Measurements from ENCODE around the gene OR2F1.

Gene OR2F1

GRCh38 chr7:143960813-143961610, 6.4 kb downstream of the OR2F1 start:
- Mint-ChIP-seq H3K9me3 (no peaks in the 10 kb centered on the region), H3K36me3 (ENCODE audit: low read depth) (no peaks in the 10 kb centered on the region), H3K4me3 (no peak overlapping the region), H3K27ac (no peak overlapping the region), H3K27me3 (ENCODE audit: low read depth, poor library complexity) (peaks cover 14% of the 10 kb centered on the region), H3K4me1 (no peaks in the 10 kb centered on the region)
- TF ChIP-seq CTCF (IDR thresholded peaks at IDR 0.05) = no peak
- no peak for DNase-seq

GRCh38 chr7:143965280-143965679, 10.6 kb downstream of the OR2F1 start:
- no peak overlapping the region for H3K27ac Mint-ChIP-seq
- H3K36me3 Mint-ChIP-seq (ENCODE audit: low read depth) = no peaks in the 10 kb centered on the region
- no peak overlapping the region for H3K4me3 Mint-ChIP-seq
- H3K9me3 Mint-ChIP-seq = no peaks in the 10 kb centered on the region
- H3K4me1 Mint-ChIP-seq = no peaks in the 10 kb centered on the region
- H3K27me3 Mint-ChIP-seq (ENCODE audit: low read depth, poor library complexity) = peaks cover 4% of the 10 kb centered on the region
- DNase-seq = no peak
- TF ChIP-seq CTCF (IDR thresholded peaks at IDR 0.05) = no peak

- Mint-ChIP-seq H3K36me3 (ENCODE audit: low read depth) (no peaks in the 10 kb centered on the region), H3K4me3 (no peak overlapping the region), H3K9me3 (peaks cover 4% of the 10 kb centered on the region), H3K4me1 (no peaks in the 10 kb centered on the region), H3K27me3 (ENCODE audit: low read depth, poor library complexity) (peaks cover 4% of the 10 kb centered on the region), H3K27ac (no peak overlapping the region)
- DNase-seq = no peak
- no peak for TF ChIP-seq CTCF (IDR thresholded peaks at IDR 0.05)
Observed at GRCh38 chr7:143967398-143967797, 12.8 kb downstream of the OR2F1 start.

- Mint-ChIP-seq H3K9me3 (peaks cover 4% of the 10 kb centered on the region), H3K27me3 (ENCODE audit: low read depth, poor library complexity) (no peaks in the 10 kb centered on the region), H3K4me3 (no peak overlapping the region), H3K4me1 (no peaks in the 10 kb centered on the region), H3K36me3 (ENCODE audit: low read depth) (no peaks in the 10 kb centered on the region), H3K27ac (no peak overlapping the region)
- DNase-seq = no peak
- TF ChIP-seq CTCF (IDR thresholded peaks at IDR 0.05) = no peak
Observed at GRCh38 chr7:143973870-143974416, 19.3 kb downstream of the OR2F1 start.

GRCh38 chr7:143974459-143974858, 19.8 kb downstream of the OR2F1 start:
- Mint-ChIP-seq H3K9me3 (peaks cover 4% of the 10 kb centered on the region), H3K36me3 (ENCODE audit: low read depth) (no peaks in the 10 kb centered on the region), H3K27ac (no peak overlapping the region), H3K4me1 (no peaks in the 10 kb centered on the region), H3K27me3 (ENCODE audit: low read depth, poor library complexity) (no peaks in the 10 kb centered on the region), H3K4me3 (no peak overlapping the region)
- TF ChIP-seq CTCF (IDR thresholded peaks at IDR 0.05) = no peak
- no peak for DNase-seq

- H3K27me3 Mint-ChIP-seq (ENCODE audit: low read depth, poor library complexity) = peaks cover 4% of the 10 kb centered on the region
- no peak overlapping the region for H3K27ac Mint-ChIP-seq
- no peaks in the 10 kb centered on the region for H3K4me1 Mint-ChIP-seq
- H3K9me3 Mint-ChIP-seq = peaks cover 4% of the 10 kb centered on the region
- H3K36me3 Mint-ChIP-seq (ENCODE audit: low read depth) = no peaks in the 10 kb centered on the region
- TF ChIP-seq CTCF (IDR thresholded peaks at IDR 0.05) = no peak
- DNase-seq = no peak
- H3K4me3 Mint-ChIP-seq = no peak overlapping the region
Observed at GRCh38 chr7:143975617-143976016, 21.0 kb downstream of the OR2F1 start.
